T-helper 1 cell treated with Interleukin-12 subunit alpha and Interleukin-12 subunit beta and Interleukin-4 antibody, amounts not matched to agents 30 μg/mL and 1 μg/mL, for 36 hours (primary cell): ENCODE data around the gene UBLCP1.
A peak's percentile ranks its signal among the peaks of the same experiment; 100 is the strongest.

Source experiments
- H3K27ac Mint-ChIP-seq: one replicate; pipeline ENCODE4 v1.8.0; 2021; ENCODE audit warnings: mild to moderate bottlenecking, mixed read lengths
- H3K27me3 Mint-ChIP-seq: one replicate; pipeline ENCODE4 v1.8.0; 2021; ENCODE audit warnings: low read depth, mixed read lengths
- H3K36me3 Mint-ChIP-seq: one replicate; pipeline ENCODE4 v1.8.0; 2021; ENCODE audit warnings: low read depth, mixed read lengths
- H3K4me1 Mint-ChIP-seq: one replicate; pipeline ENCODE4 v1.8.0; 2021; ENCODE audit warnings: low read depth, mixed read lengths
- H3K4me3 Mint-ChIP-seq: one replicate; pipeline ENCODE4 v1.8.0; 2021; ENCODE audit warnings: mild to moderate bottlenecking, moderate library complexity, mixed read lengths
- H3K9me3 Mint-ChIP-seq: one replicate; pipeline ENCODE4 v1.8.0; 2021; ENCODE audit warnings: mixed read lengths

Gene UBLCP1

DNA sequence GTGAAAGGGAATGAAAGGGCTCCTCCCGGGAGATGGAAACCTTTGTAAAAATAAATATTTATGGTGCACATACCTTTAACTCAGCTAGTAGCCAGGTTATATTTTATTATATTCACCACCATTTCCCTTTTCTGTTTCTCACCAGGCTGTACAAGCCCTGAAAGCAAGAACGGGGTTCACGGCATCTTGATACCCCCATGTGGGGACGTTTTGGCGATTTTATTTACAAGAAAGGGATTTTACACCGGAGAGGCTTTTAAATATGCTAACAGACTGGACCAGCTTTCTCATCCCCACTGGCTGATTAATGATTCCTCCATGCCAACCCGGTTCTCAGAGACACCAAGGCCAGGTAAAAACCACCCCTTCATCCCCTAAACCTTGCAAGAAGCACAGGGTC, 48.0 kb downstream of the UBLCP1 start:
- peaks cover 67% of the 10 kb centered on the region for H3K27me3 Mint-ChIP-seq
- no peak overlapping the region for H3K27ac Mint-ChIP-seq
- H3K9me3 Mint-ChIP-seq: no peaks in the 10 kb centered on the region
- H3K4me3 Mint-ChIP-seq: no peak overlapping the region
- peaks cover 7% of the 10 kb centered on the region for H3K4me1 Mint-ChIP-seq
- H3K36me3 Mint-ChIP-seq: no peaks in the 10 kb centered on the region

DNA sequence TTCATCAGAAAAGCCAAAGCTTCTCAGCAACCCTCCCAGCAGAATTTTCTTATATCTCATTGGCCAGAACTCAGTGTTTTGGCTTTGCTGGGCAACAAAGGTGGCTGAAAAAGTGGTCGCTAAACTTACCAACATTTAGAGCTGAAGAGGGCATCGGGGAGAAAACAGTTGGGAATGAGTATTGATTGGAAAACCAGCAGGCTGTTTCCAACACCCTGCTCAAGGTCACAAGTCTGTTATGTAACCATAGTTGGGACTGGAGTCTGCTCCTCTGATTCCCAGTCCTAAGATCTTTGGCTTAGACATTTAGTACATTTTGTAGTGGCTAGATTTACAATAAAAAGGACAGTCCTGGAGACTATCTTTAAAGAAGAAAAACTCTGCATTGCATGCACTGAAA, 50.1 kb downstream of the UBLCP1 start:
- Mint-ChIP-seq H3K4me3 (no peak overlapping the region), H3K27ac (no peak overlapping the region), H3K27me3 (peaks cover 53% of the 10 kb centered on the region), H3K36me3 (no peaks in the 10 kb centered on the region), H3K9me3 (no peaks in the 10 kb centered on the region), H3K4me1 (peaks cover 7% of the 10 kb centered on the region)

DNA sequence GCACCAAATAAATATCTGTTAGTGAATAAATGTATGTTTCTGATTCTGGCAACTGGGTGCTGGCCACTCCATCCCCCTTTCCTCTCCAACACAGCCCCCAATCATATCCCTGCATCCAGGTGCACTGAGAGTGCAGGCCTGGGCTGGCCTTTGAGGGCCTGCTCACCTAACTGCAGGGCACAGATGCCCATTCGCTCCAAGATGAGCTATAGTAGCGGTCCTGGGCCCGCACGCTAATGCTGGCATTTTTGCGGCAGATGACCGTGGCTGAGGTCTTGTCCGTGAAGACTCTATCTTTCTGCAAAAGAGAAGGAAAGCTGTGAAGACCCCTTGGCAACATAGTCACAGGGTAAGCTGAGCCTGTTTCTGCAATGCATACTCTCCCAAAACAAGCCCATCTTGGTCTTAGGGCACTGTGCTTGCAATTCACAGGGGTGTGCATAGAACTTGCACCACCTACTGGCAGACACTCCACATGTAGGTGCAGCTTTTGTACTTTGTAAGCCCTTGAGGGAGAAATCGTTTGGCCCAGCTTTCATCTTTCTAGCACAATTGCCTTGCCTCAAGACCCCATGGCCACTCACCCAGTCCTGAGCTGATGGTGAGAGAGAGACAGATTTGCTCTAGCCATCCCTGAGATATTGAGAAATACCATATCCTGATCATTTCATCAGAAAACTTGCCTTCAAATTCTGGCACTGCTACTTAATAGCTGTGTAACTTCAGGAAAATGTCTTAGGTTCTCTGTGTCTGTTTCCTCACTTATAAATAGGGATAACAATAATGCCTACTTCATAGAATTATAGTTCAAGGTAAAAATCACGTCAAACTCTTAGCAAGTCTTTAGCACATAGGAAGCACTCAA, 53.7 kb downstream of the UBLCP1 start:
- peaks cover 33% of the 10 kb centered on the region for H3K27me3 Mint-ChIP-seq
- no peak overlapping the region for H3K4me3 Mint-ChIP-seq
- no peaks in the 10 kb centered on the region for H3K9me3 Mint-ChIP-seq
- no peaks in the 10 kb centered on the region for H3K36me3 Mint-ChIP-seq
- no peaks in the 10 kb centered on the region for H3K4me1 Mint-ChIP-seq
- H3K27ac Mint-ChIP-seq: no peak overlapping the region

DNA sequence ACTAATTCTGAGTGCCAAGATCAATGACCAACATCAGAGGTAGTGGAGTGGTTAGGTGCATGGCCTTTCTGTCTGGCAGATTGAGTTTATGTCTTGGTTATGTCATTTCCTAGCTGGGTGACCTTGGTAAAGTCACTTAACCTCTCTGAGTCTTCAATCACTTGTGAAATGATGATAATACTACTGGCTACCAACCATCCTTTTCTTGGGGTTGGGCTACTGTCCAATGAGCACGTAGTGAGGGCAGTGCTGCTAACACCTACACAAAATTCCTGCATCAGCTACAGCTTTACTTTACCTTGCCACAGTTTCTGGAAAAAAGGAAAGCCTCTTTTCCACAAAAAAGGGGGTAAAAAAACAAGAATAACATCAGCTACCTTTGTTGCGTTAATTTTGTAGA, 54.8 kb downstream of the UBLCP1 start:
- H3K4me3 Mint-ChIP-seq: no peak overlapping the region
- no peaks in the 10 kb centered on the region for H3K4me1 Mint-ChIP-seq
- H3K36me3 Mint-ChIP-seq: no peaks in the 10 kb centered on the region
- no peak overlapping the region for H3K27ac Mint-ChIP-seq
- peaks cover 28% of the 10 kb centered on the region for H3K27me3 Mint-ChIP-seq
- no peaks in the 10 kb centered on the region for H3K9me3 Mint-ChIP-seq

- Mint-ChIP-seq H3K4me3 (no peak overlapping the region), H3K9me3 (no peaks in the 10 kb centered on the region), H3K36me3 (no peaks in the 10 kb centered on the region), H3K27ac (no peak overlapping the region), H3K4me1 (no peaks in the 10 kb centered on the region), H3K27me3 (peaks cover 22% of the 10 kb centered on the region)
Observed at GRCh38 chr5:159318448-159318847, 55.4 kb downstream of the UBLCP1 start.

GRCh38 chr5:159319363-159319762, 56.3 kb downstream of the UBLCP1 start:
- no peaks in the 10 kb centered on the region for H3K36me3 Mint-ChIP-seq
- peaks cover 14% of the 10 kb centered on the region for H3K27me3 Mint-ChIP-seq
- no peaks in the 10 kb centered on the region for H3K9me3 Mint-ChIP-seq
- H3K4me1 Mint-ChIP-seq: no peaks in the 10 kb centered on the region
- H3K4me3 Mint-ChIP-seq: no peak overlapping the region
- no peak overlapping the region for H3K27ac Mint-ChIP-seq

GRCh38 chr5:159319832-159320231, 56.7 kb downstream of the UBLCP1 start:
- Mint-ChIP-seq H3K9me3 (no peaks in the 10 kb centered on the region), H3K36me3 (no peaks in the 10 kb centered on the region), H3K27me3 (peaks cover 15% of the 10 kb centered on the region), H3K4me3 (no peak overlapping the region), H3K27ac (no peak overlapping the region), H3K4me1 (no peaks in the 10 kb centered on the region)

DNA sequence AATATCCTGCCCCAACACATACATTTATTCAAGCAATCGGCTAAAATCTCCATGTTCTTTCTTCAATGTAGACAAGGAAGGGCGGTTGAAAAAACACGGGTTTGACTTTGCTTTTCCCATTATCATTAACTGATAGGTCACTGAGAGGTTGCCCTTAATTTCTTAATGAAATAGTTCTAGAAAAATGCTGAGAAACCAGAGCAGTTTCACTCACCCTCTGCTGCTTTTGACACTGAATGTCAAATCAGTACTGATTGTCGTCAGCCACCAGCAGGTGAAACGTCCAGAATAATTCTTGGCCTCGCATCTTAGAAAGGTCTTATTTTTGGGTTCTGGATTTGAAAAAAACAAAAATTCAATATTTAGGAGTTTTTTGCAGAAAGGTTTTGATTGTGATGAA, 59.1 kb downstream of the UBLCP1 start:
- Mint-ChIP-seq H3K27ac (no peak overlapping the region), H3K36me3 (no peaks in the 10 kb centered on the region), H3K27me3 (peaks cover 25% of the 10 kb centered on the region), H3K4me3 (no peak overlapping the region), H3K4me1 (no peaks in the 10 kb centered on the region), H3K9me3 (peaks cover 3% of the 10 kb centered on the region)

DNA sequence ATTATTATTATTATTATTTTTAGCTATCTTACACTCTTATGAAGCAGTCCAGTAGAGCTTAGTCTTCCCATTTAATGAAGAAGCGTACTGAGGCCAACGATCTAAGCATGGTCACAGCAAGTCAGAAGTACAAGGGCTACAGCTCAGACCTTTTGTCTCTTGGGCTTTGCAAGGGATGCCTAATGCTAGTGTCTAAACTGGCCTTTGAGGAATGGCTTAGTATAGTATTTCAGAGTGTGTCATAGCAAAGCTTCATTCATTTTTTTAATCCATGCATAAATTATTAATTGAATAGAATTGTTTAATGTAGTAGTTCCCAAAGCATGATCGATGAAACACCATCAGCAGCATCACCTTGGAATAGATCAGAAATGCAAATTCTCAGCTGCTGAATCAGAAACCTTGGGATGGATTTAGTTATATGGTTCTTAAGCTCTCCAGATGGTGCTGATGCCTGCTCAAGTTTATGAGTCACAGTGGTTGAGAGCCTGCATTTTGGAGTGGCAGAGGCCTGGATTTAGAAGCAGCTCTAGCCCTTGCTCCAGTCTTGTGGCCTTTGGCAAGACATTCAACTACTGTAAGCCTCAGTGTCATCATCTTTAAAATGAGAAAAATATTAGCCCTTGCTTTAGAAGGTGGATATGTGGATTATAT, 61.1 kb downstream of the UBLCP1 start:
- no peak overlapping the region for H3K4me3 Mint-ChIP-seq
- no peaks in the 10 kb centered on the region for H3K36me3 Mint-ChIP-seq
- H3K4me1 Mint-ChIP-seq: no peaks in the 10 kb centered on the region
- peaks cover 3% of the 10 kb centered on the region for H3K9me3 Mint-ChIP-seq
- H3K27ac Mint-ChIP-seq: no peak overlapping the region
- peaks cover 29% of the 10 kb centered on the region for H3K27me3 Mint-ChIP-seq

DNA sequence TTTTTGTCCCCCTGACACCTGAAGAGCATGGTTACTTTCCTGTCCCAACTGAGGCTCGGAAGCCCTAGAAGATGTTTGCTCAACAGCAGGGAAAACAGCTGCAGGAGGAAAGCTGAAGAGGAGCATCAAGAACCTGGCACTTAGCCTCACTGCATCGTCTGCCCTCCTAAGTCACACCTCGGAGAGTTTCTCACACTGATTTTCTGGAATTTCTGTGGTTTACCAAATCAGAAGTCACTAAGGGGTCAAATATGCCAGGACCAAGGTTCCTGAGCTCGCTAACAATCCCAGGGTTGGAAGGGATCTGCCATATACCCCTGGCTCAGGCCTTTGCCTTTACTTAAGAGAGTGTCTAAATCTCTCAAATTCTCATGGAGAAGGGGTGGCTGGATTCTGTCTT, 61.9 kb downstream of the UBLCP1 start:
- Mint-ChIP-seq H3K4me1 (no peaks in the 10 kb centered on the region), H3K27ac (no peak overlapping the region), H3K9me3 (peaks cover 3% of the 10 kb centered on the region), H3K4me3 (no peak overlapping the region), H3K36me3 (no peaks in the 10 kb centered on the region), H3K27me3 (peaks cover 26% of the 10 kb centered on the region)

GRCh38 chr5:159330131-159330800, 67.2 kb downstream of the UBLCP1 start, which contains the start of gene IL12B:
TSS of gene IL12B (minus strand) at chr5:159330487. CDS start at chr5:159326782, 3,705 bp downstream.
- H3K4me3 Mint-ChIP-seq: peak within 1 kb of the TSS; percentile 73
- peaks cover 3% of the 10 kb centered on the region for H3K9me3 Mint-ChIP-seq
- peaks cover 33% of the 10 kb centered on the region for H3K27me3 Mint-ChIP-seq
- H3K27ac Mint-ChIP-seq: peak within 1 kb of the TSS; percentile 31
- peaks cover 32% of the 10 kb centered on the region for H3K4me1 Mint-ChIP-seq
- H3K36me3 Mint-ChIP-seq: peaks cover 9% of the 10 kb centered on the region

- Mint-ChIP-seq H3K4me1 (peaks cover 39% of the 10 kb centered on the region), H3K27ac (peak overlapping the region; percentile 57), H3K4me3 (peak overlapping the region; percentile 73), H3K9me3 (peaks cover 3% of the 10 kb centered on the region), H3K36me3 (peaks cover 11% of the 10 kb centered on the region), H3K27me3 (peaks cover 28% of the 10 kb centered on the region)
Observed at GRCh38 chr5:159331093-159331973, 68.2 kb downstream of the UBLCP1 start.

GRCh38 chr5:159332800-159333544, 69.9 kb downstream of the UBLCP1 start:
- no peak overlapping the region for H3K27ac Mint-ChIP-seq
- no peak overlapping the region for H3K4me3 Mint-ChIP-seq
- peaks cover 24% of the 10 kb centered on the region for H3K27me3 Mint-ChIP-seq

More at GRCh38 chr5:159332800-159333544, 69.9 kb downstream of the UBLCP1 start:
- Mint-ChIP-seq H3K36me3 (peaks cover 13% of the 10 kb centered on the region), H3K9me3 (no peaks in the 10 kb centered on the region), H3K4me1 (peaks cover 55% of the 10 kb centered on the region)
